SK-N-SH (cell line): Measurements from ENCODE around the gene QSOX2.

Experiments
- JUND ChIP-seq: IDR thresholded peaks from 2 replicates; pipeline ENCODE4 v1.4.0; 2012
- MXI1 ChIP-seq: IDR thresholded peaks from 2 replicates; pipeline ENCODE4 v1.6.1; 2012; ENCODE audit warnings: mild to moderate bottlenecking, low read depth, low read length, improper control_type of control experiment
- RAD21 ChIP-seq: IDR thresholded peaks from 2 replicates; pipeline ENCODE4 v1.6.1; 2012; ENCODE audit warnings: mild to moderate bottlenecking, low read length
- TAF1 ChIP-seq: IDR thresholded peaks from 2 replicates; pipeline ENCODE4 v1.6.1; 2012; ENCODE audit warnings: low read depth, mild to moderate bottlenecking, low read length, moderate library complexity, borderline replicate concordance
- TF ChIP-seq, protein P1 (sequence below): IDR thresholded peaks from 2 replicates; pipeline ENCODE4 v1.4.0; 2012; ENCODE audit warnings: low read depth
- TF ChIP-seq, protein P2 (sequence below): fragments of 200-600 bp; sonication (generic); IDR thresholded peaks from 2 replicates; pipeline ENCODE4 v1.6.1; 2017; ENCODE audit warnings: antibody characterized with exemption, mild to moderate bottlenecking, moderate library complexity
- TF ChIP-seq, protein P3 (sequence below): fragments of 150-350 bp; IDR thresholded peaks from 2 replicates; pipeline ENCODE4 v1.6.1; 2017; ENCODE audit warnings: antibody characterized with exemption, low read length, low read depth, borderline replicate concordance

DNA sequence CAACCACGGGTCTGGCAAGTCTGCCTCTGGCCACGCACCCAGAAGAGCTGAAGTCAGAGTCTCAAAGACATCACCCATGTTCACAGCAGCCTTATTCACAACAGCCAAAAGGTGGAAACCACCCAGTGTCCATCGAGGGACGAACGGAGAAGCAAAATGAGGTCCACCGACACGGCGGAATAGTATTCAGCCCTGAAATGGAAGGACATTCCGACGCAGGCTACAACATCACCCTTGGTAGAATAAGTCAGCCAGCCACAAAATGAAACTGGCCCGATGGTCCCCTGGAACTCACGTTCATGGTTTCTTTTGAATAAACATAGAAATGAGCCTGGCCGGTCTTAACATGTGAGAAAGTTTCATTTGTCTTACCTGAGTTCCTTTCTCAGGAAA lies 41.4 kb upstream of the QSOX2 start:
- TF ChIP-seq, protein P1, sequence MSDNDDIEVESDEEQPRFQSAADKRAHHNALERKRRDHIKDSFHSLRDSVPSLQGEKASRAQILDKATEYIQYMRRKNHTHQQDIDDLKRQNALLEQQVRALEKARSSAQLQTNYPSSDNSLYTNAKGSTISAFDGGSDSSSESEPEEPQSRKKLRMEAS, result no peak
- no peak for TF ChIP-seq JUND
- TF ChIP-seq, protein P2, sequence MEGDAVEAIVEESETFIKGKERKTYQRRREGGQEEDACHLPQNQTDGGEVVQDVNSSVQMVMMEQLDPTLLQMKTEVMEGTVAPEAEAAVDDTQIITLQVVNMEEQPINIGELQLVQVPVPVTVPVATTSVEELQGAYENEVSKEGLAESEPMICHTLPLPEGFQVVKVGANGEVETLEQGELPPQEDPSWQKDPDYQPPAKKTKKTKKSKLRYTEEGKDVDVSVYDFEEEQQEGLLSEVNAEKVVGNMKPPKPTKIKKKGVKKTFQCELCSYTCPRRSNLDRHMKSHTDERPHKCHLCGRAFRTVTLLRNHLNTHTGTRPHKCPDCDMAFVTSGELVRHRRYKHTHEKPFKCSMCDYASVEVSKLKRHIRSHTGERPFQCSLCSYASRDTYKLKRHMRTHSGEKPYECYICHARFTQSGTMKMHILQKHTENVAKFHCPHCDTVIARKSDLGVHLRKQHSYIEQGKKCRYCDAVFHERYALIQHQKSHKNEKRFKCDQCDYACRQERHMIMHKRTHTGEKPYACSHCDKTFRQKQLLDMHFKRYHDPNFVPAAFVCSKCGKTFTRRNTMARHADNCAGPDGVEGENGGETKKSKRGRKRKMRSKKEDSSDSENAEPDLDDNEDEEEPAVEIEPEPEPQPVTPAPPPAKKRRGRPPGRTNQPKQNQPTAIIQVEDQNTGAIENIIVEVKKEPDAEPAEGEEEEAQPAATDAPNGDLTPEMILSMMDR, result no peak
- TF ChIP-seq MXI1, result no peak
- TF ChIP-seq, protein P3, sequence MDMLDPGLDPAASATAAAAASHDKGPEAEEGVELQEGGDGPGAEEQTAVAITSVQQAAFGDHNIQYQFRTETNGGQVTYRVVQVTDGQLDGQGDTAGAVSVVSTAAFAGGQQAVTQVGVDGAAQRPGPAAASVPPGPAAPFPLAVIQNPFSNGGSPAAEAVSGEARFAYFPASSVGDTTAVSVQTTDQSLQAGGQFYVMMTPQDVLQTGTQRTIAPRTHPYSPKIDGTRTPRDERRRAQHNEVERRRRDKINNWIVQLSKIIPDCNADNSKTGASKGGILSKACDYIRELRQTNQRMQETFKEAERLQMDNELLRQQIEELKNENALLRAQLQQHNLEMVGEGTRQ, result no peak
- no peak for TF ChIP-seq TAF1
- no peak for TF ChIP-seq RAD21
